ELF-1 (cell line): Measurements from ENCODE around the gene PDGFRB.

ENCODE experiments used
- DNase-seq: peaks from one replicate; pipeline ENCODE4 v3.0.0-alpha.2; 2016; ENCODE audit warnings: low read depth, low spot score

Gene PDGFRB

DNA sequence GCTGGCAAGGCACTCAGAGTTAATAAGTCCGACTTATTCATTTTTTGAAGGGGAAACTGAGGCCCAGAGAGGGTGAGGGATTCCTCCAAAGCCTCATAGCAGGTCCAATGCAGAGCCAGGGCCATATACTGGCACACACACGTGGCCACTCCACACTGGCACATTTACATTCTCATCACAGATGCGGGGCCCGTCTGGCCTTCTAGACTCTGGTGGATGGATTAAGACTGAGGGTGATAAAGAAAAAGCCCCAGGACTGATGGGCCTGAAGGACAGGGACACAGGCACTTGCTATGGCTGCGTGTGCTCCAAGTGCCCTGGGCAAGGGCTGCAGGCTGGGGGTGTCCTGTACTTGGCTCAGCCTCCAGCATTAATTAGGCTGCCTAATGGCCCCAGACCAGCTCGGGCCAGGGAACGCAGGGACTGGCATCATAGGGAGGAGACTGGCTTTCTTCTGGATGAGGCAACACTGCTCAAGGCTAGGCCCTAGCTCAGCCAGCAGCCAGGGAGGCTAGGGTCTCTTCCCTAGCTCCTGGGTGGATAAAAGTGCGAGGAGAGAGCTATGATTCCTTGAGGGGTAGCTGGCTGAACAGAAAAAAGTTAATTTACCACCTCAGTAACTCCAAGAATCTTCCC lies 40.8 kb downstream of the PDGFRB start:
- peak; percentile 6 for DNase-seq

- peak; percentile 22 for DNase-seq
These were observed 41.5 kb downstream of the PDGFRB start for GRCh38 chr5:150114102-150114641.

DNA sequence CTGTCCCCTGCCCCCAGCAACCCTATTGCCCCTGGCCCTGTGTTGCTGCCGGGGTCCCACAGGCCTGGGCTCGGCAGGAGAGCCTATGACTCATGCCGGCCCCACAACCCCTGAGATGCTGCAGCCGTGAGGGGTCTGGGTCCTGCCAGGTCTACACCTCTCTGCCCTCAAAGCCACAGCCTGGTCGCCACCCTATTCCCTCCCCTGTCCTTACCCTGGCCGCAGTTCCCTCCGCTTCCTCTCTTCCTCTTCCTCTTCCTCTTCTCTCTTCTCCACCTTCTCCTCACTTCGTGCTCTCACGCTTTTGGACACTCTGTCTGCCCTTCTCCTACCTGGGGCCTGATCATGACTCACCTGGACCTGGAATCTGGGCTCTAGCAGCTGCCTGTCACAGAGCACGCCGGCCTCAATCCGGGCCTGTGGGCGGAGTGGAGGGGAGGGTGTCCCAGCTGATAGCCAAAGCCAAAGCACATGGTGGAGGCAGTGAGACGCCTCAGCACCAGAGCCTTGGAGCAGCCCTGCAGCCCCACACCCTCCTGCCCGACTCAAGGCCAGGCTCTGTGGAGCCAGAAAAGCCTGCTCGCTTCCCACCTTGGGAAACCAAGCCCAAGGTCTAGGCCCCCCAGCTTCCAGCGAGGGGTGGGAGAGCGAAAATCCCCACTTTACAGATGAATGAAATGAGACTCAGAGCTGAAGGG lies 42.4 kb downstream of the PDGFRB start:
- DNase-seq = peak; percentile 82

GRCh38 chr5:150112201-150113046 lies 43.2 kb downstream of the PDGFRB start:
- peak; percentile 83 for DNase-seq

DNA sequence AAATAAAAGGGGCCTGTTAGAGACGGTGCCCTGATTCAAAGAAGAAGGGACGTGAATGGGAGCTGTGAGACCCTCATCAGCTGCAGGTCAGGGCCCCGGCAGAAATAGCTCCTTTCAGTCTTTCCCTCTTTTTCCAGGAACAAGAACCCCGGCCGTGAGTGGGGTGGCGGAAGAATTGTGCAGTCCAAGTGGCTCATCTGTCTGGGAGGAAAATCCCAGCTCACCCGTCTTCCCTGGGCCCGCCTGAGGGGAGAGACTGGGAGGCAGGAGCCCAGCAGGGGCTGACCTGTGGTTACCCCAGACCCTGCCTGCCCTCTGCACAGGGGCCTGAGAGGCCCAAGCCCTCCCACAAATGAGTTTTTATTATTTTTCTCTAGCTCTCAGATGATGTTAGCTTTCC lies 44.5 kb downstream of the PDGFRB start:
- no peak for DNase-seq

DNA sequence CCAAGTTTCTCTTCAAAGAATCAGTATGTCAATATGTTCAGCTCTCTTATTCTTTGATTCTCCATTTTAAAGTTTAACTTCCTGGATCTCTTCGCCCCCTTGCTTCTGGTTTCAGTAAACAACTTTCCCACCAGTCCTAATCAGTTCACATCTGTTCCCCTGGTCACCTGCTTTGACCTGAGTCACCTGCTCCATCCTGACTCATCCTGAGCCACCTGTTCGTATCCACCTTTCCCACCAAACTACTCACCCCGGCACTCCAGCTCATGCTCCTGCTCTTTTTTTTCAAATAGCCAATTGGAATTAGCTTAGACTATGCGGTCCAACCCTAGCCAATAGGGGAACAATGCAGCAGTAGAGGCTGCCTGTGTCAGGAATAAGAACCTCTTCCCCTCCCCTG lies 45.7 kb downstream of the PDGFRB start:
- DNase-seq = no peak

DNA sequence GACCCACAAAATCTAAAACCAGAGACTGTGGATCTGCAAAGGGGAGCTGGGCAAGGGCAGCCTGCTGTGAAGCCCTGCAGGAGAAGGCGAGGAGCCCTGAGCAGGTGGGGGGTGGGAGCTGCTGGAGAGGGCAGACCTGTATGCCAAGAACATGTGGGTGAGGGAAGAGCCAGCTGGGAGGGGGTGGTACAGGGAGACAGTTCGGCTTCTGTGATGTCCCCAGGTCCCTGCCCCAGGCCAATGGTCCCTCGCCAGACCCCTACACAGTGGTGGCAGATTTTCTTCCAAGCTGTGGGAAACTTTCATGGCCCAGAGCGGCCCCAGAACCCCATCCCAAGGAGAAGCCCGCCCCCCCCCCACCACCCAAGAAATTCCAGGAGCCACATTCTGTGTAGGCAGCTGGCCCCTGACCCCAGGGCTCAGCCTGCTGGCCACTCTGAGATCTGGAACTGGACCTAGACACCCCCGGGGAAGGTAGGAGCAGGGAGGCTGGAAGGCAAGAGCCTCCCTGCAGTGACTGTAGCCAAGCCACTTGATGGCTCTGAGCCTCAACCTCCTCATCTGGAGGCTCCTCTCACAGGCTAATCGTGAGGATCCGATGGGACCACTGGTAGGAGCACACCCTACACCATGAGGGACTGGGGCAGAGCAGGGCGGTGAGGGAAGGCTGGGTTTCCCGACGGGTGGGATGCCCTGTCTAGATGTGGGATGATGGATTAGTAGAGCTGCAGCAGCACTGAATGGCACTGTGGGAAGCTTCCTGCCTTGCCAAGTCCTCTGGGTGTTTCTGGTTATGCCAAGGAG lies 46.7 kb downstream of the PDGFRB start:
- DNase-seq = no peak

DNA sequence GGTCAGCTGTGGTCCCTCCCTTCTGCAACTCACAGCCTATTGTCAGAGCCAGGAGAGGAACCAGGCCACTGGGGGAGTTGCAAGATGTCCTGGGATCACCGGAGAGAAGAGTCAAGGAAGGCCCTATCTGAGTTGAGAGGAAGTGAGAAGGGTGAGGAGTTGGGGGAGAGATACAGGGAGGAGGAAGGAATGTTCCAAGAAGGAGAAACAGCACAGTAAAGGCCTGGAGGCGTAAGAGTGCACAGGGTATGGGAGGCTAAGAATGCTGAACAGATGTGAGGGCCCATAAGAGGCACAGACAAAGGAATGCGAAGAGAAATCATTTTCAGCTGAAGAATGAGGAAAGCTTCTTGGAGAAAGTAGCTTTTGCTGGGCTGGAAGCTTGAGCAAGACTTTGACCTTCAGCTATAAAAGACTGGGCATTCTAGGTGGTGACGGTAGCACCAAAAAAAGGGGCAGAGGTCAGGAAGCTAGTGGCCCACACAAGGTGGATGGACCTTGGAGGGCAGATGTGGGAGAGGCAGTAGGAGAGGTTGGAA lies 47.7 kb downstream of the PDGFRB start:
- peak; percentile 54 for DNase-seq

- DNase-seq = no peak
These were observed 48.8 kb downstream of the PDGFRB start for GRCh38 chr5:150106674-150107426.

DNA sequence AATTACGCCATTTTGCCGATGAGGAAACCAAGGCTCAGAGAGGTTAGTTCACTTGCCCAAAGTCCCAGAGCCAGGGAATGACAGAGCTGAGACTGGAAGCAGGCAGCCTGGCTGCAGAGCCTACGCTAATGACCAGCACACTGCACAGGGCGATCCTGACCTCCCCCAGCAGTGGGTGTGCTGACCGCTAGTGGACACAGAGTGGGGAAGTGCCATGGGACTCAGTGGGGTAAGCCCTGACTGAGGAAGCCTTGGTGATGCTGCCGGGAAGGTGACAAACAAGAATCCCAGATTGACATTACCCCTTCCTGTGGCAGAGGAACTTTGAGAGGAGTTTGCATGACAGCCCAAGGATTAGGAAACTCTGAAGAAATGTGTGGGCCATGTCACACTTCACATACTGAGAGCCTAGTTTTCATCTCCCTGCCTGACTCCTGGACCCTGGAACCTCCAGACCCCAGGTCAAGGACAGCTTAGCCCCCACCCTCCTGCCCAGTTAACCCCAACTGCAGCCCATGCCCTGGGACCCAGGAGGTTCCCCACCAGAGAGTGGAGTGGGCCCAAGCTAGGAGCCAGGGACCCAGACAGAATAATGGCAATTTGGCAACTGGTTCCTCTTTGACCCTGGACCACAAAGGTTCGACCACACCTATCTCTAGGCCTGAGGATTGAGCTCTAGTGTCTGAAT lies 49.6 kb downstream of the PDGFRB start:
- DNase-seq = no peak

DNA sequence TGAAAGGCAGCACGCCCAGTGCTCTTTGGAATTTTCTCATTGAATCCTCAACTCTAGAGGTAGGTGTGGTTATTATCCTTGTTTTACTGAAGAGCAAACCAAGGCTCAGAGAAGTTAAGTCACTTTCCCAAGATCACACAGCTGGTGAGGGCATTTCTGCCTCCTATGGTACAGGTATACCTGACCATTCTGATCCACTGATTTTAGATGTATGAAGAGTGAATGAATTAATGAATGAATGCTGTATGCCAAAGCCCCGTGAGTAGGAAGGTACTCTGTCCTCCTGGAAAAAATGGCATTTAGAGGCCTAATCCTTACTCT lies 51.1 kb downstream of the PDGFRB start:
- DNase-seq = no peak

DNA sequence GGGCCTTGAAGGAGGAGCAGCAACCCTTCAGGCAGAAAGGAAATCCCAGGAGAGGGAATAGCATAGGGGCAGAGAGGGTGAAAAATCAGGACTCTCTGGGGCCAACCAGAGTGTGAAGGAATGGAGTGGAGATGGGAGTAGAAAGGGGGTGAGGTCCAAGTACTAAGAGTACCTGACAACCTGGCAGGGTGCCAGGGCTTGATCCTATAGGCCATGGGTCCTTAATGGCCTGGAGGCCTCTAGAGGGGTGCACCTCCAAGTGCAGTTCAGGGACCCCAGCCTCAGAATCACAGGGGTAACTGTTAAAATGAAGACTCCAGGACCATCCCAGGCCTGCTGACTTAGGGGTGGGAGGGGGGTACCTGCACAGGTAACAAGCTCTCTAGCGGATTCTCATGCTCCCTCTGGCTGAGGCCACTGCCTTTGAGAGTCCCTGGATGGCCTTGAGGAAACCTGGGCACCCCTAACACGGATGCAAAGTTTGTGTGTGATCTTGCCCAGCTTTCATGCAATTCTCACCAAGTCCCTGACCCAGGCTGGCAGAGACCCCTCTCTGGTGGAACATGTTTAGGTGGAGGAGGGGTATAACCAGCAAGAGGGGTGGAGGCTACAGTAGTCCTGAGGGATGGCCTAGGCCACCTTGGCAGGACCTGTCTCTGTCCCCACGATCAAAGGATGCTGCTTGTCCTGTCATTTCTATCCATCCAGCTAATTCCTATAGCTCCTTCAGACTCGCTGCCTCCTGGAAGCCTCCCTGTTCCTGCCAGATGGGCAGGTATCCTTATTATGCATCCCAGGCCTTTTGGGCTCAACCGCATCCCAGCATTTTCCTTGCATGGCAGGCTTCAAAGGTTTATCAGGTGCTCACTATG lies 51.7 kb downstream of the PDGFRB start:
- DNase-seq = no peak

DNA sequence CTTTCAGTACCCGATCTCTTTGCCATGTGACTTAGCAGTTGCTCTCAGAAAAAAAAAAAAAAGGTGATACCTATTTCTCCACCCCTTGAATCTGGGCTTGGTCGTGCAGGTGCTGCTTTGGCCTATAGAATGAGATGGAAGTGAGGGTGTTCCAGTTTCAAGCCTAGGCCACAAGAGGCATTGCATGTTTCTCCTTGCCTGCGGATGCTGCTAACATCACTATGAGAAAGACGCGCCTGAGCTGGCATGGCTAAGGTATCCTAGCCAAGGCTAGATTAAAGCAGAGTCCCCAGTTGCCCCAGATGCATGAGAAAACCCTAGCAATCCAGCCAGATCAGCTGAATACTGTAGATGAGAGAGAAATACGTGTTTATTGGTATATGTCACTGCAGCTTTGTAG lies 54.6 kb downstream of the PDGFRB start:
- DNase-seq = no peak

- no peak for DNase-seq
These were observed 58.5 kb downstream of the PDGFRB start for GRCh38 chr5:150097152-150097551.

GRCh38 chr5:150092159-150092787 lies 63.4 kb downstream of the PDGFRB start:
- DNase-seq = no peak

- no peak for DNase-seq
These were observed 69.5 kb downstream of the PDGFRB start, which contains the start of gene CSF1R for GRCh38 chr5:150085950-150086715. CSF1R (minus strand) TSS chr5:150086554; CDS start chr5:150086427, 127 bp downstream.

- DNase-seq = no peak
These were observed 70.3 kb downstream of the PDGFRB start for GRCh38 chr5:150085191-150085912.
